Heart left ventricle (tissue), 16 donors: Measurements from ENCODE around the gene GATA5. TPM values are rescaled to one million over a fixed set of nuclear protein-coding genes. Genes with fewer than 3 reads are reported as not detected.

Source experiments
- ATAC-seq, 4 donors: fragments of 200-7000 bp; cut with Tn5 transposase; one replicate each; pipeline ENCODE4 v1.9.1; 2020 to 2022; ENCODE audit warnings: moderate library complexity in 4 of 4, mild to moderate bottlenecking in 3 of 4, moderate number of reproducible peaks in 1 of 4
- DNase-seq, 5 donors: peaks; one replicate each; pipeline ENCODE4 v3.0.0-alpha.2; 2020
- H3K27ac ChIP-seq, 12 donors: fragments of 200-600 bp; sonication (generic) in 4 of 12; one replicate each; pipeline versions ENCODE4 v1.5.0 to v1.8.0; 2016 to 2022; ENCODE audit warnings: mild to moderate bottlenecking in 2 of 12
- H3K27me3 ChIP-seq, 9 donors: fragments of 200-600 bp; sonication (generic) in 2 of 9; one replicate each; pipeline versions ENCODE4 v1.5.1 to v1.8.0; 2016 to 2022; ENCODE audit warnings: mild to moderate bottlenecking in 3 of 9
- H3K36me3 ChIP-seq, 9 donors: fragments of 200-600 bp; sonication (generic) in 2 of 9; one replicate each; pipeline versions ENCODE4 v1.5.0 to v1.8.0; 2018 to 2022; ENCODE audit warnings: mild to moderate bottlenecking in 2 of 9
- H3K4me1 ChIP-seq, 12 donors: fragments of 200-600 bp; sonication (generic) in 4 of 12; one replicate each; pipeline versions ENCODE4 v1.5.0 to v1.8.0; 2016 to 2022; ENCODE audit warnings: mild to moderate bottlenecking in 3 of 12
- H3K4me3 ChIP-seq, 12 donors: fragments of 200-600 bp; sonication (generic) in 4 of 12; one replicate each; pipeline versions ENCODE4 v1.5.0 to v1.8.0; 2017 to 2022; ENCODE audit warnings: mild to moderate bottlenecking in 9 of 12, moderate library complexity in 4 of 12
- H3K9me3 ChIP-seq, 12 donors: fragments of 200-600 bp; sonication (generic) in 4 of 12; one replicate each; pipeline versions ENCODE4 v1.5.0 to v1.8.0; 2016 to 2022; ENCODE audit warnings: mild to moderate bottlenecking in 1 of 12
- POLR2A ChIP-seq, 2 donors: fragments of 450-650 bp; IDR thresholded peaks; one replicate each; pipeline ENCODE4 v1.6.1; 2017; ENCODE audit warnings: antibody characterized with exemption in 2 of 2, mild to moderate bottlenecking in 2 of 2, moderate library complexity in 2 of 2
- WGBS, 4 donors: extraction: QIAGEN DNeasy Blood & Tissue Kit in 2 of 4; methylation state at CpG; one replicate each; pipeline versions ENCODE4 v1.1.5 to v1.1.7; 2013 to 2018; 5-methylcytosine and 5-hydroxymethylcytosine counted together
- intact Hi-C, 10 donors: fragments of 100-400 bp; cut with DNase I; formaldehyde crosslinking; loops; one replicate each; pipeline versions ENCODE4 v1.11.1 to v1.14.2; 2022
- polyA plus RNA-seq, 2 donors: library from polyadenylated mRNA; stranded (reverse); fragments of 200-250 nt; gene quantifications; one replicate each; pipeline ENCODE4 v1.2.3, GENCODE V29; 2013
- total RNA-seq, 9 donors: library from RNA; depleted of rRNA in 2 of 9; stranded (reverse); fragments of >200 nt in 2 of 9; fragmentation: NEBNext Ultra II Directional in 3 of 9; extraction: Animal tissue kit (Norgen Biotek cat#: 25700) in 3 of 9; gene quantifications; one replicate each; pipeline versions ENCODE4 v1.1.0 to v1.2.4, GENCODE V29; 2016 to 2023
- TF ChIP-seq, protein P1 (sequence below), 12 donors: fragments of 200-600 bp; sonication (generic) in 4 of 12; IDR thresholded peaks; one replicate each; pipeline versions ENCODE4 v1.5.0 to v1.8.0; 2018 to 2022; ENCODE audit warnings: antibody characterized with exemption in 12 of 12, mild to moderate bottlenecking in 5 of 12
- donor health status: ischemic (EF 13 %, LVEDD 7.1; RV severe dilation, severe dysfunction).
- donor health status: healthy with polysubstance abuse.
- donor health status: DM: no; HTN: yes; CAD: no.
- donor health status: DM: no; HTN: no; CAD: no.
- donor health status: ischemic (EF 25% LVEDD 6.9; RV normal size, moderate dysfunction).
- donor health status: ischemic (EF 25% LVEDD 5.7; RV mildly dilated, moderate dysfunction).
- donor health status: healthy.
- donor health status: DM: yes; HTN: yes; CAD: no.
- donor health status: ischemic (EF 35%, LVEDD 5.7; RV mildly dilated, moderate dysfunction).
- donor health status: nonischemic (EF 11% LVEDD 7.7; RV severe dilation, severe dysfunction).
- donor health status: DM: yes; HTN: yes; CAD: no.
- donor health status: PGD.
- donor health status: ischemic (EF 29% LVEDD 5.4; RV normal size, mild dysfunction).
- donor health status: nonischemic (EF 23%, LVEDD 6.1; RV moderate dilation, normal function).

GATA5 gene
- total and polyA plus RNA-seq, 11 donors: 0.21 to 7.4 (median 0.98) TPM

GRCh38 chr20:62487118-62487517 lies 11.3 kb upstream of the GATA5 start:
- H3K36me3 ChIP-seq: no peaks in the 10 kb centered on the region
- DNase-seq (no peak), ATAC-seq (no peak)
- no peak for TF ChIP-seq POLR2A (IDR thresholded peaks at IDR 0.05)
- TF ChIP-seq, protein P1, sequence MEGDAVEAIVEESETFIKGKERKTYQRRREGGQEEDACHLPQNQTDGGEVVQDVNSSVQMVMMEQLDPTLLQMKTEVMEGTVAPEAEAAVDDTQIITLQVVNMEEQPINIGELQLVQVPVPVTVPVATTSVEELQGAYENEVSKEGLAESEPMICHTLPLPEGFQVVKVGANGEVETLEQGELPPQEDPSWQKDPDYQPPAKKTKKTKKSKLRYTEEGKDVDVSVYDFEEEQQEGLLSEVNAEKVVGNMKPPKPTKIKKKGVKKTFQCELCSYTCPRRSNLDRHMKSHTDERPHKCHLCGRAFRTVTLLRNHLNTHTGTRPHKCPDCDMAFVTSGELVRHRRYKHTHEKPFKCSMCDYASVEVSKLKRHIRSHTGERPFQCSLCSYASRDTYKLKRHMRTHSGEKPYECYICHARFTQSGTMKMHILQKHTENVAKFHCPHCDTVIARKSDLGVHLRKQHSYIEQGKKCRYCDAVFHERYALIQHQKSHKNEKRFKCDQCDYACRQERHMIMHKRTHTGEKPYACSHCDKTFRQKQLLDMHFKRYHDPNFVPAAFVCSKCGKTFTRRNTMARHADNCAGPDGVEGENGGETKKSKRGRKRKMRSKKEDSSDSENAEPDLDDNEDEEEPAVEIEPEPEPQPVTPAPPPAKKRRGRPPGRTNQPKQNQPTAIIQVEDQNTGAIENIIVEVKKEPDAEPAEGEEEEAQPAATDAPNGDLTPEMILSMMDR (IDR thresholded peaks at IDR 0.05): no peak
- H3K27me3 ChIP-seq: peaks cover 0 to 62% (median 22%) of the 10 kb centered on the region in 9 donors
- 45 to 56% (median 49%) methylated on average over 21 of the region's 21 CpGs for WGBS, 4 donors
- H3K4me1 ChIP-seq: peaks cover 0 to 31% (median 20%) of the 10 kb centered on the region in 12 donors
- no peak overlapping the region for H3K4me3 ChIP-seq
- intact Hi-C loops: loop anchor here in 1 of 10 donors (5.0 kb wide), 1 partner anchor 75 kb away; no protein-coding TSS in a partner anchor
- H3K9me3 ChIP-seq: no peaks in the 10 kb centered on the region
- H3K27ac ChIP-seq: no peak overlapping the region

DNA sequence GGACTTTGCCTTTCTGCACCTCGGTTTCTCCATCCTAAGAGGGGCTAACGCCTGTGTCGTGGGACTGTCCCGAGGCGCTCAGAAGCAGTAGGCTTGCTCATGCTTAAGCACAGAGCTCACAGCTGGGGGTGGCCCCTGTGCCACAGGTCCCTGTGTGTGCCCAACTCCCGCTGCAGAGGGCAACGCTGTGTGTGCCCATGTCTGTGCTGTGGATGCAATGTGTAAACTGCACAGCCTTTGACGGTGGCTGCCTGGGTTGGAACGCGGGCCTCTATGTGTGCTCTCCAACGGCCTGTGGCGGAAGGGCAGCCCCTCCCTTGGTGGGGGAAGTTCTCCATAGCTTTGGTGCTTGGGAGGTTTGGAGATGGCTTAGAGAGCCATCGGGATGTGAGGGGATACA lies 10.7 kb upstream of the GATA5 start:
- TF ChIP-seq, protein P1 (IDR thresholded peaks at IDR 0.05): no peak
- TF ChIP-seq POLR2A (IDR thresholded peaks at IDR 0.05): no peak

DNA sequence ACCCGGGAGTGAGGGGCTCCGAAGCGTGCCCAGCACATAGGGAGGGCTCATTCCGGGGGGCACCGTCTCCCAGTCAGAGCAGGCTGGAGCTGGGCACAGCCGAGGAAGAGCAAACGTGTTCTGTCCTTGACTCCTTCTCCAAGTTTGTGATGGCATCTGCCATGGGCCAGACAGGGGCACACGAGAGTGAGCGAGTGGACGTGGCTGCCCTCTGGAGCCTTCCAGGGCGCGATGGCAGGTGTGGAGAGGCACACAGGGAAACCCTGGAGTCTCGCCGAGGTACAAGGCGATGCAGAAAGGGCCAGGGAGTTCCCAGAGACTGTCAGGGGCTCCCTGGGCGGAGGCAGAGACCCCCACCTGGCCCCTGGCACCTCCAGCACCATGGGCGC lies 9.9 kb upstream of the GATA5 start:
- H3K27ac ChIP-seq: peak overlapping the region in 1 of 12 donors; percentile 12
- intact Hi-C loops: loop anchor here in 1 of 10 donors (5.0 kb wide), 1 partner anchor 73 kb away; no protein-coding TSS in a partner anchor
- ATAC-seq (no peak), DNase-seq (no peak)
- no peaks in the 10 kb centered on the region for H3K36me3 ChIP-seq
- peaks cover 0 to 34% (median 21%) of the 10 kb centered on the region in 12 donors for H3K4me1 ChIP-seq
- no peaks in the 10 kb centered on the region for H3K9me3 ChIP-seq
- H3K4me3 ChIP-seq: no peak overlapping the region
- H3K27me3 ChIP-seq: peaks cover 0 to 75% (median 27%) of the 10 kb centered on the region in 9 donors
- WGBS, 4 donors: 44 to 73% (median 59%) methylated on average over 10 to 17 of the region's 17 CpGs
- TF ChIP-seq POLR2A (IDR thresholded peaks at IDR 0.05): no peak

More for the DNA sequence above, 10.7 kb upstream of the GATA5 start:
- Histone ChIP-seq H3K27me3 (peaks cover 0 to 69% (median 27%) of the 10 kb centered on the region in 9 donors), H3K36me3 (no peaks in the 10 kb centered on the region), H3K4me3 (no peak overlapping the region), H3K27ac (no peak overlapping the region), H3K9me3 (no peaks in the 10 kb centered on the region), H3K4me1 (peaks cover 0 to 34% (median 21%) of the 10 kb centered on the region in 12 donors)
- WGBS, 4 donors: 65 to 77% (median 71%) methylated on average over 11 to 13 of the region's 13 CpGs
- intact Hi-C loops: loop anchor here in 1 of 10 donors (5.0 kb wide), 1 partner anchor 74 kb away; no protein-coding TSS in a partner anchor
- ATAC-seq (no peak), DNase-seq (no peak)

- peaks cover 0 to 34% (median 21%) of the 10 kb centered on the region in 12 donors for H3K4me1 ChIP-seq
- peaks cover 0 to 80% (median 27%) of the 10 kb centered on the region in 9 donors for H3K27me3 ChIP-seq
- no peaks in the 10 kb centered on the region for H3K9me3 ChIP-seq
- 1 to 8% (median 6%) methylated on average over 7 to 21 of the region's 21 CpGs for WGBS, 4 donors
- H3K4me3 ChIP-seq: peak overlapping the region in 2 of 12 donors; percentile 15 to 22
- intact Hi-C loops: loop anchor here in 1 of 10 donors (5.0 kb wide), 1 partner anchor 73 kb away; no protein-coding TSS in a partner anchor
- DNase-seq (peak in 1 of 5 donors; percentile 68), ATAC-seq (peak; percentile 43 to 67 (median 58))
- peak overlapping the region in 2 of 12 donors; percentile 12 to 27 for H3K27ac ChIP-seq
- no peak for TF ChIP-seq POLR2A (IDR thresholded peaks at IDR 0.05)
- TF ChIP-seq, protein P1 (IDR thresholded peaks at IDR 0.05): no peak
- no peaks in the 10 kb centered on the region for H3K36me3 ChIP-seq
These were observed 9.4 kb upstream of the GATA5 start for GRCh38 chr20:62485062-62485700.
